GM19328 (cell line): ENCODE results near the gene MICALL1.

Experiments used
- ATAC-seq: cut with Tn5 transposase; IDR thresholded peaks from one replicate; pipeline ENCODE4 v1.9.1; 2021; ENCODE audit warnings: mild to moderate bottlenecking, moderate library complexity; ENCODE audit not compliant: unreplicated experiment

MICALL1 gene, protein sequence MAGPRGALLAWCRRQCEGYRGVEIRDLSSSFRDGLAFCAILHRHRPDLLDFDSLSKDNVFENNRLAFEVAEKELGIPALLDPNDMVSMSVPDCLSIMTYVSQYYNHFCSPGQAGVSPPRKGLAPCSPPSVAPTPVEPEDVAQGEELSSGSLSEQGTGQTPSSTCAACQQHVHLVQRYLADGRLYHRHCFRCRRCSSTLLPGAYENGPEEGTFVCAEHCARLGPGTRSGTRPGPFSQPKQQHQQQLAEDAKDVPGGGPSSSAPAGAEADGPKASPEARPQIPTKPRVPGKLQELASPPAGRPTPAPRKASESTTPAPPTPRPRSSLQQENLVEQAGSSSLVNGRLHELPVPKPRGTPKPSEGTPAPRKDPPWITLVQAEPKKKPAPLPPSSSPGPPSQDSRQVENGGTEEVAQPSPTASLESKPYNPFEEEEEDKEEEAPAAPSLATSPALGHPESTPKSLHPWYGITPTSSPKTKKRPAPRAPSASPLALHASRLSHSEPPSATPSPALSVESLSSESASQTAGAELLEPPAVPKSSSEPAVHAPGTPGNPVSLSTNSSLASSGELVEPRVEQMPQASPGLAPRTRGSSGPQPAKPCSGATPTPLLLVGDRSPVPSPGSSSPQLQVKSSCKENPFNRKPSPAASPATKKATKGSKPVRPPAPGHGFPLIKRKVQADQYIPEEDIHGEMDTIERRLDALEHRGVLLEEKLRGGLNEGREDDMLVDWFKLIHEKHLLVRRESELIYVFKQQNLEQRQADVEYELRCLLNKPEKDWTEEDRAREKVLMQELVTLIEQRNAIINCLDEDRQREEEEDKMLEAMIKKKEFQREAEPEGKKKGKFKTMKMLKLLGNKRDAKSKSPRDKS

GRCh38 chr22:37905534-37906363, at the start of gene MICALL1:
TSS of gene MICALL1 (plus strand) at chr22:37906297. CDS start at chr22:37906423, 126 bp downstream.
- peak; percentile 80 for ATAC-seq

- no peak for ATAC-seq
Measured at GRCh38 chr22:37860796-37861421, 45.2 kb upstream of the MICALL1 start.

- ATAC-seq: no peak
Measured at GRCh38 chr22:37862570-37863325, 43.3 kb upstream of the MICALL1 start.

DNA sequence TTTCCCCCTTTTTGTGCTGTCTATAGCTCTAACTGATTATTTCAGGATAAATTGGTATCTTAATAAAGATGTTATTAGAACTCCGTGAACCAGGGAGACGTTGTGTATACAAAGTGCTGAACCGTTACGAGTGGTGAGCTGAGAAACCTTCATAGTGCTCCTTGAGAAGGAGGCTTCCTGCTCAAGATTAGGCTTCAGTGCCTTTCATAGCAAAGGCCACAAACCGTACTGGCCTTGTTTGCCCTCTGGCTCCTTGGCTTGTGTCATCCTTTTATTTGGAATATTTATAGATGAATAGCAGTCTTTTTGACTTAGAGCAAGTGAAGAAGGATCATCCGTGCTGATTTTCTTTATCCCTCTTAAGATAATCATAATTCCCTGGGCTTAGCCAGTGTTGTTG, 40.6 kb upstream of the MICALL1 start:
- ATAC-seq: no peak

GRCh38 chr22:37870273-37870672, 35.8 kb upstream of the MICALL1 start:
- ATAC-seq: no peak

DNA sequence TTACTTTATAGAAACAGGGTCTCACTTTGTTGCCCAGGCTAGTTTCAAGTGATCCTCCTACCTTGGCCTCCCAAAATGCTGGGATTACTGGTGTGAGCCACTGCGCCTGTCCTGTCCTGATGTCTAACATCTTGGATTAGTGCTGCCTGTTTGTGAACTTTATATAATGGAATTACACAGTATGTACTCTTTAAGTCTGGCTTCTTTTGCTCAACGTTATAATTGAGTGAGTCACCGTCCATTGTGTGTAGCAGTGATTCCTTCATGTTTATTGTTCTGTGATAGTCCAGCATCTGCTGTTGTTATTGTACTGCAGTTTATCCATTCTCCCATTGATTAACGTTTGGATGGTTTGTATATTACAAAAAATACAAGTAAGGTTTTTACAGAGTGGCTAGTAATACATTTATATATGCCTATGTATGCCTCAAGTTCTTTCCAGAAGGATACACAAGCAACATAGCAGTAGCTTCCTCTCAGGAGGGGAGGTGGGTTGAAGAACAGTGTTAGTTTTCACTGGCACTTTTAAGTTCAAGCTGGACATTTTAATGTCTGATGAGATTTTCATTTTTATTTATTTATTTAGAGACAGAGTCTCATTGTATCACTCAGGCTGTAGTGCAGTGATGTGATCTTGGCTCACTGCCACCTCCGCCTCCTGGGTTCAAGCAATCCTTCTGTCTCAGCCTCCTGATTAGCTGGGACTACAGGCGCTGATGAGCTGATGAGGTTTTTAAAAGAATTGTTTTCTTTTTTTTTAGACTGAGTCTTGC, 25.2 kb upstream of the MICALL1 start:
- ATAC-seq: no peak

- no peak for ATAC-seq
Measured at GRCh38 chr22:37884420-37884819, 21.7 kb upstream of the MICALL1 start.

- ATAC-seq: no peak
Measured at GRCh38 chr22:37887584-37888378, 18.3 kb upstream of the MICALL1 start.

DNA sequence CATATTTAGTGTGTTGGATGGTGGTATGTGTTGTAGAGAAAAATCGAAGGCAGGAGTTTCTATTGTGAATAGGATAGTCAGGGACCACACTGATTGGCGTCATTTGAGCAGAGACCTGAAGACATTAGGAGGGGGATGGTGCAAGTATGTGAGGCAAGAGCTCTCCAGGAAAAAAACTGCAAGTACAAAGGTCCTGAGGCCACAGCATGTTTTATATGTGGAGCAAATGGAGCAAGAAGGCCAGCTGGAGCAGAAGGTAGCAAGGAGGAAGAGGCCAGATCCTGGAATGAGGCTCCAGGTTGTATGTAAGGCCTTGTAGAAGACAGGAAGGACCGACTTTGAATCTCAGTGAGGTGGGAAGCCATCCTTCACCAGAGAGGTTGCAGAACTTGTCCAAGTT, 14.2 kb upstream of the MICALL1 start:
- ATAC-seq: no peak

DNA sequence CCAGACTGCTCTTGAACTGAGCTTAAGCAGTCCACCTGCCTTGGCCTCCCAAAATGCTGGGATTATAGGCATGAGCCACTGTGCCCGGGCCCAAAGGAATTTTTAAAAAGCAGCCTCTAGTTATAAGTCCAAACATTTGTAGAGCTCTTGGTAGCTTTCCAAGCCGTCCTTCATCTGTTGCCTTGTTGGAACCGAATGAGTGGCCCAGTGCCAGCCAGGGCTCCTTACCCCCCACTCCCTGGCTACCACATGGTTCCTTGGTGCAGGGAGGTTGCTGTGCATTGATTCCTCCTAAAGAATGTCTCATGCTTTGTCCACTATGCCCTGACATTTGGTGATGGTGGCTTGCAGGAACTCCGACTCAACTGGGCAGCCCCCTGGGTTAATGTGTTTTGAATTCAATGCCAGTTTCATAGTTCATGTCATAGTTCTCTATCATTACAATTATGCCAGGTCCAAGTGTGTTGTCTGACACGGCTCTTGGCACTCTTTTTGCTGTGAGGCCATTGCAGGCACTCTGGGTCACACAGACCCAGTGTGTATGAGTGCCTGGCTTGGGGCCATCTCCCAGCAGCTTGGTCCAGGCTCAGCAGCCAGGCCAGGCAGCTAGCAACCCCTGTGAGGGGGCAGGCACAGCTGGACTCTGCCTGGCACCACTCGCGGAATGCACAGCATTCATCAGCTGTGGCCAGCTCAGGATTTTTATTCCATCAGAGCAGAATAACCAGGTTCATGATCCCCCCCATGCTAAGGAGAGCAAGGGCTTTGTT, 13.3 kb upstream of the MICALL1 start:
- ATAC-seq: no peak

GRCh38 chr22:37893583-37893983, 12.5 kb upstream of the MICALL1 start:
- ATAC-seq: no peak

DNA sequence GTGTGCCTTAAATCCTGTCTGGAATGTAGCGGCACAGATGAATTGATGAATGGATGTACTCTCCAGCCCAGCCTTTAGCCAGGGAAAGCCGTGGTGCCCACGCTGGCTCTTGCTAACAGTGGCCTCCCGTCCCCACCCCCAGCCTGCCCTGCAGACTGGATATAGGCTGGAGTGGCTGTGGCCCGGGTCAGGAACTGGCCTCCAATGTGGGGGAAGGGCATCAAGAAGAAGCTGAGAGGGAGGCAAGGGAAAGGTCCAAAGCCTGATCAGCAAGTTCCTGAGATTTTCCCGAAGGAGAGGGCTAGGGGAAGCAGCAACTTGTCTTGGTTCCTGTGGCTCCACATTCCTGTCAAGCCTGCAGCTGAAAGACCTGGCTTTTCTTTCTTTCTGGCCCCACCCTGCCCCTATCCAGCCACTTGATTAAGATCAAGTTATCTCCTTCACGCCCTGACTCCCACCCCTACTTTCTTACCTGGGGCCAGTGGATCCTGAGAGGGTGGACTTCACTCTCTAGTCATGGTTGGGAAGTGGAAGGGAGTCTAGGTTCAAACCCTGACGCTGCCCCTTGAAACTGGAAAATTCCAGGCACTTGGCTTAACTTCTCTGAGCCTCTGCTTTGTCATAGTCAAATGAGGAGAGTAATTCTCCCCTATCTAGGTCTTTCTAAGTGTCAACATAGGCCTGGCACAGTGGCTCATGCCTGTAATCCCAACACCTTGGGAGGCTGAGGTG, 11.0 kb upstream of the MICALL1 start:
- ATAC-seq: no peak

- ATAC-seq: no peak
Measured at GRCh38 chr22:37896181-37896592, 9.9 kb upstream of the MICALL1 start.

DNA sequence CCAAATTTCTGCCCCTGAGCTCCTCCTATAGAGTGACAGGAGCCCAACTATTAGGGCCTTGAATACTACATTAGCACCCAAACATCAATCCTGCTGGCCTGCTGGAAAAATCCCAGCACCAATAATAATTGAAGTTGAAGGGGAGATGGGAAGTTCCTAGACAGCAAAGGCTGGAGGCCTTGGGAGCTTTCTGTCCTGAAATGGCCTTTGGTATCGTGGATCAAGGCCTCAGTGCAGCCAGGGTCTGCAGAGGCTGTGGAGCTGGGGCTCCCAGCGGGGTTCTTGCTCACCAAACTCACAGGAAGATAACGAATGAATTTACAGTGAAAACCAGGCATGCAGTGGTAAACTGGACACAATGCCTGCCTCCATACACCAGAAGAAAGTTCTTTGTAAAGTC, 9.2 kb upstream of the MICALL1 start:
- ATAC-seq: no peak

GRCh38 chr22:37897807-37898206, 8.3 kb upstream of the MICALL1 start:
- ATAC-seq: no peak

DNA sequence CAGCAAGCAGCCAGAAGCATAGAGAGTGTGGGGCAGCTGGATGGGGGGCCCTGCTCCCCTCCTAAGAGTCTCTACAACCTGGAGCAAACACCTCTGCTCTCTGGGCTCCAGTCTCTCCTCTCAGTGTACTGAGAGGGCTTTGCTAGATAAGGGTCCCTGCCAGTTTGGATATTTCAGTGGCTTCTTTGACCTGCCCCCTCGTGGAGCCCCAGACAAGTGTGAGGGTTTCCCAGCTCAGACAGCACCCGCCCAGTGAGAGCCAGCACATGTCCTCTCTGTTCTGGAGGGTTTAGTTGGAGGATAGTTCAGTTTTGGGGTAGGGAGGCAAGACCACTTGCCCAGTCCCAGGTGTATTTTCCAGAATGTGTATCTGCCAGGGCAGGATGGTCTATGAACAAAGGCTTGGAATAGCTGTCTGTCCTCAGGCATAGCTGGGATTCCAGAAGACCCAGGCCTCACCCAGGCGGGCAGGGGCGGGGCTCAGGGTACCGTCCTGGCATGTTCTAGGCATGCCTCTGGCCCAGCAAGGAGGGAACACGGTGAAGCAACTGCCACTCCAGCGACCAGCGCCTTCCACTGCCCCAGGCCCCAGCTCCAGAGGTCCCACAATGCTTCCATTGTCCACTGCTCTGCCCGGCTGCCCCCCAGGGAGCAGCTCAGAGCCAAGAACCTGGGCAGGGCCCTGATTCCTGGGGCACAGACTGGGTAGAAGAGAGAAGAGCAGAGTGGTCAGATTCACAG, 7.5 kb upstream of the MICALL1 start:
- no peak for ATAC-seq
